Fibroblast of the aortic adventitia (primary cell): ENCODE results near the gene SOS1. TPM values are rescaled to one million over a fixed set of nuclear protein-coding genes. Genes with fewer than 3 reads are reported as not detected.
"Not testable (repeated sequence)": the region's sequence is repeated elsewhere in the genome, so short reads cannot be mapped to it uniquely, and the experiment has no call there.

Source experiments
- DNase-seq: peaks from one replicate; pipeline ENCODE4 v3.0.0-alpha.2; 2010; ENCODE audit warnings: low read depth
- H3K4me3 ChIP-seq: 2 replicates; pipeline ENCODE4 v1.5.1; 2011; ENCODE audit warnings: low read depth, mild to moderate bottlenecking, control low read depth, low read length, moderate library complexity
- total RNA-seq: library from RNA; depleted of rRNA; stranded (reverse); fragments of >200 nt; gene quantifications from 2 replicates; pipeline ENCODE4 v1.2.3, GENCODE V29; 2012; ENCODE audit warnings: low replicate concordance
- TF ChIP-seq, protein P1 (sequence below): IDR thresholded peaks from 2 replicates; pipeline ENCODE4 v1.5.1; 2011; ENCODE audit warnings: mild to moderate bottlenecking, low read length, control low read depth, inconsistent platforms; ENCODE audit not compliant: insufficient read depth

Gene SOS1
- total RNA-seq = 27.9 and 36.1 TPM in 2 replicates

DNA sequence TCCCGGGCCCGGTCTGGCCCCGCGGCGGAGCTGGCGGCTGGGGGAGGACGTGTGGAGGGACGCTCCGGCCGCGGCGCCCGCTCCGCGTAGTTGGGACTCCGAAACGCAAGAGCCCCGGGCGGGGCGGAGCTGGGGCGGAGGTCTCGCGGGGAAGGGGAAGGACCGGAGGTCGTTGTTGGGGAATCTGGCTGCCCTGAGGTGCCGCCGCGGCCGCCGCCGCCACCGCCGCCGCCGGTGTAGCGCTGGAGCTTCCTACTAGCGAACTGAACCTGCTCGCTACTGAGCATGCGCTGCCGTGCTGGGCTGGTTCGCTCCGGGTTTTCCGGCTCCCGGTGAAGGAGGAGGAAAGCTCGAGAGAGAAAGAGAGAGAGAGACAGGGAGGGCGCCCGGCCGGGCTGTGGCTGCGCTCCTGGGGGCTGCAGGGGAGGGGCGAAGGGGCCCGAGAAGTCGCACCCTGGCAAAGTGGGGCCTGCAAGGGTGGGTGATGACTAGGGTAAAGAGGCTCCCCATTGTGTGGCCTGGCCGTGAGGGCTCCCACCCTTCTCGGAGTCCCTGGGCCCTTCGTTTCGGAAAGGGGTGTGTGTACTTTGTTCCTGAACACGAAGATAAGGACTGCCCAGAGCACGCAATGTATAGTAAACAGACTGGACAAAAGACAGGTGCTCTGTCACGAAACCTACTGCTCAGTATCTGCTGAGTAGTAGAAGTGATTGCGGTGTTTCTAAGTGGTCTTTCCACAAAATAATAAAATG is at the start of gene SOS1:
SOS1 (minus strand) TSS at position 281 of the 752 bp plus-strand sequence. CDS start 629 bp downstream, outside the sequence.
- TF ChIP-seq, protein P1, sequence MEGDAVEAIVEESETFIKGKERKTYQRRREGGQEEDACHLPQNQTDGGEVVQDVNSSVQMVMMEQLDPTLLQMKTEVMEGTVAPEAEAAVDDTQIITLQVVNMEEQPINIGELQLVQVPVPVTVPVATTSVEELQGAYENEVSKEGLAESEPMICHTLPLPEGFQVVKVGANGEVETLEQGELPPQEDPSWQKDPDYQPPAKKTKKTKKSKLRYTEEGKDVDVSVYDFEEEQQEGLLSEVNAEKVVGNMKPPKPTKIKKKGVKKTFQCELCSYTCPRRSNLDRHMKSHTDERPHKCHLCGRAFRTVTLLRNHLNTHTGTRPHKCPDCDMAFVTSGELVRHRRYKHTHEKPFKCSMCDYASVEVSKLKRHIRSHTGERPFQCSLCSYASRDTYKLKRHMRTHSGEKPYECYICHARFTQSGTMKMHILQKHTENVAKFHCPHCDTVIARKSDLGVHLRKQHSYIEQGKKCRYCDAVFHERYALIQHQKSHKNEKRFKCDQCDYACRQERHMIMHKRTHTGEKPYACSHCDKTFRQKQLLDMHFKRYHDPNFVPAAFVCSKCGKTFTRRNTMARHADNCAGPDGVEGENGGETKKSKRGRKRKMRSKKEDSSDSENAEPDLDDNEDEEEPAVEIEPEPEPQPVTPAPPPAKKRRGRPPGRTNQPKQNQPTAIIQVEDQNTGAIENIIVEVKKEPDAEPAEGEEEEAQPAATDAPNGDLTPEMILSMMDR = no peak
- peak; percentile 94 for DNase-seq
- H3K4me3 ChIP-seq = peak within 1 kb of the TSS; percentile 89

DNA sequence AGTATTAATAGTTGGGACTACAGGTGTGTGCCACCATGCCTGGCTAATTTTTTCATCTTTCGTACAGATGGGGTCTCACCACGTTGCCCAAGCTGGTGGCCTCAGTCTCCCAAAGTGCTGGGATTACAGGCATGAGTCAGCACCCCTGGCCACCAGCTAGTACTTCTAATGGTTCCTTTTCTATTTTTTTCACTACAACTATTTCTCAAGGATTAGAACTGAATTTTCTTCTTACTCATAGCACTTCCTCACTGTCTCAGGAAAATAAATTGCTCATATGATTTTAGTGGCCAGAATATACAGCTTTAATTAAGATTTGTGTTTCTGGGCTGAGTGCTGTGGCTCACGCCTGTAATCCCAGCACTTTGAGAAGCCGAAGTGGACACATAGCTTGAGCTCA is 43.2 kb upstream of the SOS1 start:
- no peak overlapping the region for H3K4me3 ChIP-seq
- TF ChIP-seq, protein P1 = no peak

DNA sequence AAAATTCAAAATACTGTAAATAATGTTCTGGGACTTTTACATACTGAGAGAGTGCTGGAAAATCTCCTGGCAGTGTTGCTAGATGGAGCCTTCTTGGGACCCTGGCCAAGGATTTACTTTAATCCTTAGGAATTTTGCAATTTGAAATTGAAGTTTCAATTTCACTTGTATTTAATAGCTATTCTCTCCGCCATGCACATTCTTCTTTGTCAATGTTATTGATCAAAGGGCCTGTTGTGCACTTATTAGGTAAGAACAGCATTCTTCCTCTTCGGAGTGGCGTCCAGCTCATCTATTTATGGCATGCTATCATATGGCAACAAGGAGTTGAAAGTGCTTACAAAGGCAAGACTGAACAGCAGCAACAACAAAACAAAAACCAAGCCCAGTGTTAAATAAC is 40.1 kb upstream of the SOS1 start:
- peak; percentile 70 for DNase-seq
- H3K4me3 ChIP-seq = no peak overlapping the region
- TF ChIP-seq, protein P1 = no peak

More for the DNA sequence above, 43.2 kb upstream of the SOS1 start:
- peak; percentile 22 for DNase-seq

DNA sequence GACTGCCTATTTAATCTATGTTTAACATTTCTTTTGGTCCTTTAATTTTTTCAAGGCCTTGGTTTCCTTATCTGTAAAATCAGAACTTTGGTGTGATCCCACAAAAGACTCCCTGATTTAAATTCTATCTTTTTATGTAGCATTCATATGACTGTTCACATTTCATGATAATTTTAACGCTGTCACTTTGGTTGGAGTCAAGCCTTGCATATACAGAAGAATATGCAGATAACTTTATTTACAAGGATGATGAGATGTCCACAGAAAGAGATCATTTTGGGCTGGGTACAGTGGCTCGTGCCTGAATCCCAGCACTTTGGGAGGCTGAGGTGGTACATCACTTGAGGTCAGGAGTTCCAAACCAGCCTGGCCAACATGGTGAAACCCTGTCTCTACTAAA is 38.4 kb upstream of the SOS1 start:
- no peak for DNase-seq
- no peak overlapping the region for H3K4me3 ChIP-seq
- TF ChIP-seq, protein P1 = no peak

DNA sequence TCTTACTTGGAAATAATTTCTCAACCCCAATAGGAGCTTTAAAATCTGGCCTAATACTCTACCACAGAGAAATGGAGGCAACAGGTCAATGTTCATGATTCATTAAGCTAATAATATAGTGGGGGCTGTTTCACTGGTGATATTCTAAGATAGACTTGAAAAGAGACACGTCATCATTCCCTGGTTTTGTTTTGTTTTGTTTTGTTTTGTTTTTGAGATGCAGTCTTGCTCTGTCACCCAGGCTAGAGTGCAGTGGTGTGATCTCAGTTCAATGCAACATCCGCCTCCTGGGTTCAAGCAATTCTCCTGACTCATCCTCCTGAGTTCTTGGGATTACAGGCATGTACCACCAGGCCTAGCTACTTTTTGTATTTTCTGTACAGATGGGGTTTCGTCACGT is 37.5 kb upstream of the SOS1 start:
- DNase-seq = no peak
- H3K4me3 ChIP-seq = no peak overlapping the region
- TF ChIP-seq, protein P1 = no peak

DNA sequence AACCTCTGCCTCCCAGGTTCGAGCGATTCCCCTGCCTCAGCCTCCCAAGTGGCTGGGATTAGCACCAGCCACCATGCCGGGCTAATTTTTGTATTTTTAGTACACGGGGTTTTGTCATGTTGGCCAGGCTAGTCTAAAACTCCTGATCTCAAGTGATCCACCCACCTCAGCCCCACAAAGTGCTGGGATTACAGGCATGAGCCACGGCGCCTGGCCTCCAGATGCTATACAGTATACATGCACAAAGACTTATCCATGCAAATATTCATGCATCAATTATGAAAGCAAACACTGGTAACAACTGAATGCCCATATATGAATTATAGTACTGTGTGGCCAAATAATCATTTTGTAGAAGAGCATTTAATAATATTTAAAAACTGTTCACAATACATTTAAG is 36.0 kb upstream of the SOS1 start:
- TF ChIP-seq, protein P1 = no peak
- DNase-seq = no peak
- H3K4me3 ChIP-seq = no peak overlapping the region

DNA sequence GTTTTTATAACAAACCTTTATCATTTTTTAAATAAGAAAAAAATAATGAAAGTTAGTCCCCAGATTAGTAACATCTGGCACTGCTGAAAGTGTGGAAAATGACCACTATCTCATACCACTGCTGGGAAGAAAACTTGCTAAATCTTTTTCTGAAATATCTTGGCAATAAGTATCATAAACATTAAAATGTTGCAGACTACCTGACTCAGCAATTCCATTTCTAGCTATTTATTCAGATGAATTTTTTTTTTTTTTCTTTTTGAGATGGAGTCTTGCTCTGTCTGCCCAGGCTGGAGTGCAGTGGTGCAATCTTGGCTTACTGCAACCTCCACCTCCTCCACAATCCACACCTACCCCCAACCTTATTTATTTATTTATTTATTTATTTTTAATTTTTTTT is 35.3 kb upstream of the SOS1 start:
- peak; percentile 90 for DNase-seq
- no peak overlapping the region for H3K4me3 ChIP-seq
- TF ChIP-seq, protein P1 = no peak

DNA sequence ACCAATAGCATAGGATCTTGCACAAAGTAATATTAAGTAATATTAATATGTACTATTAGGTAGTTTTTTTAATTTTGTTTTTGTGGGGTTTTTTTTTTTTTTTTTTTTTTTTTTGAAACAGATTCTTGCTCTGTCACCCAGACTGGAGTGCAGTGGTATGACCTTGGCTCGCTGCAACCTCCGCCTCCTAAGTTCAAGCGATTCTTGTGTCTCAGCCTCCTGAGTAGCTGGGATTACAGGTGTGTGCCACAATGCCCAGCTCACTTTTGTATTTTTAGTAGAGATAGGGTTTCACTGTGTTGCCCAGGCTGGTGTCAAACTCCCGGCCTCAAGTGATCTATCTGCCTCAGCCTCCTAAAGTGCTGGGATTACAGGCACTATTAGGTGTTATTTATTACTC is 34.7 kb upstream of the SOS1 start:
- not testable (repeated sequence) for H3K4me3 ChIP-seq, DNase-seq
